GM18909 (cell line): ENCODE results near the gene CDH23.
A peak's percentile ranks its signal among the peaks of the same experiment; 100 is the strongest.
"Not testable (repeated sequence)": the region's sequence is repeated elsewhere in the genome, so short reads cannot be mapped to it uniquely, and the experiment has no call there.

Source experiments
- ATAC-seq: cut with Tn5 transposase; IDR thresholded peaks from one replicate; pipeline ENCODE4 v1.9.1; 2021; ENCODE audit warnings: mild to moderate bottlenecking; ENCODE audit not compliant: unreplicated experiment, poor library complexity

Gene CDH23

GRCh38 chr10:71845410-71846405 lies 449.0 kb downstream of the CDH23 start:
- no peak for ATAC-seq

GRCh38 chr10:71846816-71847215 lies 450.1 kb downstream of the CDH23 start:
- ATAC-seq, result no peak

- ATAC-seq, result no peak
These were observed 450.7 kb downstream of the CDH23 start for GRCh38 chr10:71847418-71847817.

- no peak for ATAC-seq
These were observed 451.9 kb downstream of the CDH23 start for GRCh38 chr10:71848325-71849275.

- ATAC-seq, result no peak
These were observed 452.8 kb downstream of the CDH23 start for GRCh38 chr10:71849461-71849908.

GRCh38 chr10:71850021-71850742 lies 453.5 kb downstream of the CDH23 start:
- no peak for ATAC-seq

- ATAC-seq, result peak; percentile 94
These were observed 454.2 kb downstream of the CDH23 start, which contains the start of gene PSAP for GRCh38 chr10:71850743-71851464. Gene PSAP (minus strand): TSS chr10:71851251. CDS start chr10:71851221, 30 bp downstream.

GRCh38 chr10:71851465-71852095 lies 454.9 kb downstream of the CDH23 start:
- ATAC-seq, result not testable (repeated sequence)

GRCh38 chr10:71852355-71852937 lies 455.7 kb downstream of the CDH23 start:
- no peak for ATAC-seq

GRCh38 chr10:71854031-71854430 lies 457.3 kb downstream of the CDH23 start:
- ATAC-seq, result no peak

- ATAC-seq, result no peak
These were observed 459.9 kb downstream of the CDH23 start for GRCh38 chr10:71856619-71857018.

GRCh38 chr10:71857934-71858890 lies 461.5 kb downstream of the CDH23 start:
- no peak for ATAC-seq

- peak; percentile 43 for ATAC-seq
These were observed 463.7 kb downstream of the CDH23 start for GRCh38 chr10:71860243-71861029.

GRCh38 chr10:71863203-71863602 lies 466.5 kb downstream of the CDH23 start:
- ATAC-seq, result no peak

- no peak for ATAC-seq
These were observed 468.2 kb downstream of the CDH23 start for GRCh38 chr10:71864911-71865361.
